ENCODE data around the gene KRTAP5-8.

- TF ChIP-seq POLR2AphosphoS5 (IDR thresholded peaks at IDR 0.05) (no peak), POLR2A (IDR thresholded peaks at IDR 0.05) (no peak)
Observed at GRCh38 chr11:71566081-71566620, 28.3 kb downstream of the KRTAP5-8 start.
